ENCODE measurements around the gene ROR2.

Gene ROR2

DNA sequence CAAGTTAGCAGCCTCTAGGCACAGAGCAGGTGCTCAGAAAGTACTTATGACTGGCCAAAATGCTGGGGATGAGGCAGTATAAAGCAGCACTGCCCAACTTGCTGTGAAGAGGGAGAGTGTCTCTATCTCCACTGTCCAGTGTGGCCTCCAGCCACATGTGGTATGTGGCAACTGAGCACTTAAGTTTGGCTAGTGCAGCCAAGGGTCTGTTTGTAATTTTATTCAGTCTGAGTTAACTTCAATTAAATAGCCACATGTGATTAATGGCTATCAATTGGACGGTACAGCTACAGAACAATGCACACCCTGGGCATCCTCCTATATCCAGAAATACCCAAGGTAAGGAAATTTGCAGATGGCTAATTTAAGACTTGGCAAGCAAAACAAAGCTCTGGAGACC lies 26.9 kb downstream of the ROR2 start:
- no peak for DNase-seq

DNA sequence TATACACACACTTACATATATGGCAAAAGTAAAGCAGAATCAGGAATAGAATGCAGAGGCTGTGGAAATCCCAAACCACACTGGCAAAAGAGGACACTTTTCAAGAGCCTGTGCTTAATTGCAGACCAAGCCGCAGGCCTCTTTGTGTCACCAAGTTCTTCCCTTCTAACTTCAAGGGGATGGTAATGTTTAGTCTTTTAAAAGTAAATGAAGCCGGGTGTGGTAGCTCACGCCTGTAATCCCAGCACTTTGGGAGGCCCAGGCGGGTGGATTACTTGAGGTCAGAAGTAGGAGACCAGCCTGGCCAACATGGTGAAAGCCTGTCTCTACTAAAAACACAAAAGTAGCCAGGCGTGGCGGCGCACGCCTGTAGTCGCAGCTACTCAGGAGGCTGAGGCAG lies 28.7 kb downstream of the ROR2 start:
- no peak for DNase-seq

DNA sequence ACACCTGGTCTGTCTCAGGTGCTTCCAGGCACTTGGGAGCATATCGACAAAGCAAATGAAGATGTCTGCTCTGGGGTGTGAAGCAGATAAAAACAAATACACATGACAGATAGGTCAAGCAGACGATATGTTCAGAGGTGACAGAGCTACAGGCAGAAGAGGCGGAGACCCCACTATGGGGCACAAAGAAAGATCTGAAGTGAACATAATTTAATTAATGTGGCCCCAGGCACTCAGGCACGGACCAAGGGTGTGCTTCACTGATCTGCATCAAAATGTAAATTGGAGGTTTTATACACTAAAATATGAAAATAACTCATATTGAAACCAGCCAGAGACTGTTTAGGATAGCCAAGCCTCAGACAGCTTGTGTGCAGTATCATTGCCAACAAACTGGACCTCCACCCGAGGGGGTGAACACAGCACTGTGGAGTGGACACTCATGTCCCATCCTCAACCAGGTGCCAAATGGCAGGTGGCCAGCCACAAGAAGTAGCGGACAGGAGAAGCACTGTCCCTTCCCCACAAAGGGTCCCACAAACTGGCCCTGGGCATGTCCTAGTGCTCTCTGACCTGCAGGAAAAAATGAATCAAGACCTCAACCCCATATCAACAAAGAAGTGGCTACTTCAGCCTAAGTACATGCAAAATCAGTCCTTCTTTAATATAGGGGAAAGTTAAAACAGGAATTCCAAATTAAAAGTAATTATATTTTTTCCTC lies 29.2 kb downstream of the ROR2 start:
- DNase-seq = no peak

DNA sequence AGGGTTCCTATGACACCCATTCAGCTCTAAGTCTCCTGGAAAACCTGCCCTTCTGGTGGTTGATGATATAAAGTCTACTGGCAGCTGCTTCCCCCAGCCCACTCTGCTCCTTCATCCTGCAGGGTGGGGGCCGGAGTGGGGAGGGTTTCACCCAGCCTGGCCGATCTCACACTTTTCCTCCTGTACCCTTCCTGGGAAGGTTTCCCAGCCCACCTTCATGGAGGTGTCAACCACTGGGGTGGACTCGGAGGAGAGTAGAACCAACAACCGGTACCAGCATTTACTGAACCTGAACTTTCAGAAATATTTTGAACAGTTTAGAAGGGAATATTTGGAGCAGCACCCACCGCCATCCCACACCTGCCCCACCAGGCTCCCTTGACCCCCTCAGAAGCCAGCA lies 30.4 kb downstream of the ROR2 start:
- no peak for DNase-seq

DNA sequence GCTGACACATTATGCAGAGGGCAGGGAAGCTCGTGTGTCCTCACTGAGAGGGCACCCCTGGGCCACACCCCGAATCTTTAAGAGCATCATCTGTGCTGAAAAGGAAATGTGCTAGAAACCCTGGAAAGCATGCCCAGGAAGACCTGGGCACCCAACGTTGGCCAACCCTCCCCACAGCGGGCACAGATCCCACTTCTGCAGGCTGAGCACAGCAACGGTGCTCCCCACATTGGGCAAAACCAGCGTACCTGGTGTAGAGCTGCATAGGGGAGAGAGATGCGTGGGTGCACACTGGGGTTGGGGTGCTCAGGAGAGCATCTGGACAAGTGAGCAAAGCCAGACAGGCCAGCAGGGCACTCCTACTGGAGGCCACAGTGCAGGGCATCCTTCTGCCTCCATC lies 32.6 kb downstream of the ROR2 start:
- no peak for DNase-seq

DNA sequence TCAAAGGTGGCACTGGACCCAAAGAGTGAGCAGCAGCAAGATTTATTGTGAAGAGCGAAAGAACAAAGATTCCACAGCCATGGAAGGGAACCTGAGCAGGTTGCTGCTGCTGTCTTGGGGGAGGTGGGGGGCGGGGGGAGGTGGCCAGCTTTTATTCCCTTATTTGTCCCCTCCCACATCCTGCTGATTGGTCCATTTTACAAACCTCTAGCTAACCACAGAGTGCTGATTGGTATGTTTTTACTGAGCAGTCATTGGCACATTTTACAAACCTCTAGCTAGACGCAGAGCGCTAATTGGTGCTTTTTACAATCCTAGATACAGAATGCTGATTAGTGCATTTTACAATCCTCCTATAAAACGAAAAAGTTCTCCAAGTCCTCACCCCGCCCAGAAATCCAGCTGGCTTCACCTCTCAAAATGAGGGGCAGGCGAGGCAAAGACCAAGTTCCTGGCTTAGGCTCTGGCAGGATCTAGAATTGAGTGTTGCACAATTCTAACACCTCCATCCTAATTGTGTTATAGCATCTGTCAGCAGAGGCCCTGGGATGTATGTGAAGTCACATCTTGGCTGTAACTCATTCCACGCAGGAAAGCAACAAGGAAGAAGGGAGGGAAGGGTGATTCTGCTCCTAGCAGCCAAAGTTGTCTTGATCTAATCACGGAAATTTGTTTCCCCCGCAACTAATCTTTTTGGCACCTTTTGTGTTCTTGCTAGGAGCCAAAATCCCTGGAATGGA lies 34.3 kb downstream of the ROR2 start:
- no peak for DNase-seq

DNA sequence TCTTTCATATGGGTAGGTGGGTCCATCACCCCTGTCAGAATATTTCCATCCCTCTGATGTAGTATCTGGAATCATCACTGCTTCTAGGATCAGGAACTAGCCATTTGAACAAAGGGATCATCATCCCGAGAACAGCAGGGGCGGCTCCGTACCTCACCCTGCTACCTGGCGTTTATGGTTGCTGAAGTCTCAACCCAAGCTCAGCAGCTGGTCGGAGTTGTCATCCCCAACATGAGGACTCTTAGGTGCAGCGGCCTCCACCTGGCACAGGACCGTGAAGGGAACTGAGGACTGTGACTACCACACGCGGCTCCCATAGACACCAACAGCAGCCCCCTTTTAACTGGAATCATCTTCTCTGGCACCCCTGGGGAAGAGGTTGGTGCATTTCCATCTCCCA lies 35.1 kb downstream of the ROR2 start:
- DNase-seq = no peak

DNA sequence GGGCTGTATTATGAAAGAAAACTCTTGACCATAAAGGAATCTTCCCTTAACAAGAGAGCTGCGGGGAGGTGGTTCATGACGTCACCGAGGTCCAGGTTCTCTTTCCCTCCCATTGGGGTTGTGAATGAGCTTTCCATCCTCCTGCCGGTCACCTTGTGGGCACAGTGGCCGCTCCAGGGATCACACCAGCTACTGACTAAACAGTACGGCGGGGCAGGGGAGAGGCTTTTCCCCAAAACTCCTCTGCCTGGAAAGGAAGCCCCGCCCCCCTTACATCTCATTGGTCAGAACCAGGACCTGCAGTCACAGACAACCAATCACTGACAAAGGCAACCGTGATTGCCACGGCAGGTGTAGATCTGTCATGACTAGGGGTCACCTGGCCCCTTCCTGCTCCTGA lies 35.6 kb downstream of the ROR2 start:
- no peak for DNase-seq

DNA sequence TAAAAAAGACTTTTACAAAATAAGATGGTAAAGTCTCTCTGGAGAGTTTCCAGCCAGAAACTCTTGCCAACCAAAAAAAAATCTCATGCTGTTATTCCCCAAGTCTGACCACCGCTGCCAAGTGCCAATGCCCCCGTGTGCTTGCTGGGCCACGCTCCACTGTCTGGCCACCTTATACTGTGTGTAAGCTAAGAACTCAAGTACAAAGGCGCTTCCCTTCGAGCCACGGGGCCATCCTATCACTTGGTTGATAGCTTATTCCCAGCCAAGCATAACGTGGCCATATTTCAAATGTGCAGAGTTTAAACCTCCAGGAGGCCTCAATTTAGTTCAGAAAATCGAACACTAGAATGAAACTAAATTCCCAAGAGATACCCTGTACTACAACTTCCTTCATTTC lies 36.0 kb downstream of the ROR2 start:
- no peak for DNase-seq

DNA sequence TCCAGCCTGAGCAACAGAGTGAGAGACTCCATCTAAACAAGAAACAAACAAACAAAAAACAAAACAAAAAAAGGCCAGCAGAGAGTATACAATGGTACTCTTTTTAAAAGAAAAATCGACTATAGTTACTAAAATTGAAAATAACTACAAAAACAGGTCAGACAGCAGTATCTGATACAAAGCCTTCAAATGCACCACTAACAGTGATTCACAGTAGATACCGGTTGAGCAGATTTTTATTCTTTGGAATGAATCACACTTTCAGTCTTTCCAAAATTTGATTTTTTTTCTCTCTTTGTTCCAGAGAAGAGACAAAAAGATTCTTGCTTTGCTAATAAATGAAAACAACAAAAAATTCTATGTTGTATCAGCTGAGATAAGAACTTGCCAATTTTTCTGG lies 36.9 kb downstream of the ROR2 start:
- DNase-seq = no peak

DNA sequence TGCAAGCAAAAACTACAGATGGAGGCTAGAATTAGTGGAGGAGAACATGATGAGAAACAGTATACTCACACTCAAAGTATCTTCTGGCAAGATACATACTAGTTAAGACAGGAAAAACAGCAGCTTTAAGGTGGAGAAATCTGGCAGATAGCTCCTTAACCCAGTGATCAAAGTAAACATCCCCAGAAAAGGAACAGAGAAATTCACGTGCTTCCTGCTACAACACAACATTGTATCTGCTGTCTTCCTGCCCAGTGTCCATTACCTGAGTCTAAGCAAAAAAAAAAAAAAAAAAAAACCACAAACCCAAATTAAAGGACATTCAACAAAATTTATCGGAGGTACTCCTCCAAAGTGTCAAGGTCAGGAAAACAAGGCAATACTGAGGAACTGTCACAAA lies 38.4 kb downstream of the ROR2 start:
- no peak for DNase-seq

DNA sequence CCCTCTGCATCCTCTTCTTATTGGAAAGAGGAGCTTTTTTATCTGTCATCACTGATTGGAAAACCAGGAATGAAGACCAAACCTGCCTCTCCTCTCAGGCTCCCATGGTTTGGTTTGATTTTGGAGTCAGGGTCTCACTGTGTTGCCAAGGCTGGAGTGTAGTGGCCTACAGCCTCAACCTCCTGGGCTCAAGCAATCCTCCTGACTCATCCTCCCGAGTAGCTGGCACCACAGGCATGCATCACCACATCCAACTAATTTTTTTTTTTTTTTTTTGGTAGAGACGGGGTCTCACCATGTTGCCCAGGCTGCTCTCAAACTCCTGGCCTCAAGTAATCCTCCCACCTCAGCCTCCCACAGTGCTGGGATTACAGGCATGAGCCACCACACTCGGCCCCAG lies 40.8 kb downstream of the ROR2 start:
- peak; percentile 14 for DNase-seq

DNA sequence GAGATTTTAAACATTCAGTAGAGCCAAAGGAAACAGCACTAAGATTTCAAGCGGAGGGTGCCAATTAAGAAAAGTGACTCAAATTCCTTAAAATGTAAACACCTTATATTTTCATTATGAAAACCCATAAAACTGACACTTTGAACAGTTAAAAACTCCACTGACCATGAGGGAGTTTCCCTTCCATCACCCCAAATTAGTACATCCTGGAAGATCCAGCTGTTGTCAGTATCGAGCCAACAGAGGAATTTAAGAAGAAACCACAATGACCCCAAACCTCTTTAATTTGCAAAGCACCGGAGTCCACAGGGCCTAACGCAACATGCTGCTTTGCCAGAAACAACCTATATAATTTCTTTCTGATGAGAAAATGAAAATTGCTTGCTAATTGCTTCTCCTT lies 41.3 kb downstream of the ROR2 start:
- no peak for DNase-seq

DNA sequence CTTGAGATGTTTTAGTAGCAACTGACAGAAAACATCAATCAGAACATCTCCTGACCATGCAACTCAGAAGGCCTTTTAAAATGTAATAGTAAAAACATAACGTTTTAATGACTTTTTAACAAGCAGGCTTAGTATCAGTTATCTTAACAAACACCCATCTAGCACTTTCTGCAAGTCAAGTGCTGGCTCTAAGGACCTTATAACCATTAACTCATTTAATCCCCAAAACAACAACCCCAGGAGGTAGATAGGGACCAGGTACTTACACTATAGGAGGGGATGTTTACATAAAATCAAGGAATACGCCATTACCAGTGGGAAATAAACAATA lies 41.8 kb downstream of the ROR2 start:
- no peak for DNase-seq

DNA sequence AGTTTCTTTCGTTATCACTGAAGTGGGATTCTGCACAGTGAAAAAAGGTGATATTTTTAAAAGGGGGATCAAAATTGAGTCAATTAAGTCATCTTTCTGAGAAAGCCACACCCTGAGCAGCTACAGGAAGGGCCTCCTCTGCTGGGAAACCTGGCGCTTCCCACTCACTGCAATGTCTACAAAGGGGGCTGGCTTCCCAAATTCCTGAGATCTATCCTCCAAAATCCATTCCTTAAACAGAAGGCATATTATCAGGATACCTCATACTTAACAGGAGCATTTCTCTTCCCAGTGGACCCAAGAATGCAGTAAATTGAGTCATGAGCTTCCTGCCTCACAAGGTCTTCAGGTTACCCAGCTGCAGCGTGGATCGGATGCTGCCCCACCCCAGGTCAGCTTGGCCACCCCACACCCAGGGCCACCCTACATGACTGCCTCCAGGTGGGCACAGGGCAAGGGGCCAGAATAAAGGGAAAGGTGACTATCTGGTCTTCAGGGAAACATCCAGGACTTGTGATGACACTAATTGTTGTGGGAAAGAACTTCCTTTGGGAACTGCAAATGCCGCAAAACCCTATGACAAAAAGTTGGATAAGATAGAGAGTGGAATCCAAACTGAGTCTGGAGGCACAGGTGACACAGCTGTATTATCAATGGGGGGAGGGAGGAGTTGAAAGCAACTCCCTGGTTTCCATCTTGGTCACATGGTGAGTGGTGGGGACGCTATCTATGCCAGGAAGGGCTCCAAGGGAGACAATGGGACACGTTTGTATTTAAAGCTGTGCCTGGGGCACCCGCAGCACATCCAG lies 42.3 kb downstream of the ROR2 start:
- DNase-seq = no peak

DNA sequence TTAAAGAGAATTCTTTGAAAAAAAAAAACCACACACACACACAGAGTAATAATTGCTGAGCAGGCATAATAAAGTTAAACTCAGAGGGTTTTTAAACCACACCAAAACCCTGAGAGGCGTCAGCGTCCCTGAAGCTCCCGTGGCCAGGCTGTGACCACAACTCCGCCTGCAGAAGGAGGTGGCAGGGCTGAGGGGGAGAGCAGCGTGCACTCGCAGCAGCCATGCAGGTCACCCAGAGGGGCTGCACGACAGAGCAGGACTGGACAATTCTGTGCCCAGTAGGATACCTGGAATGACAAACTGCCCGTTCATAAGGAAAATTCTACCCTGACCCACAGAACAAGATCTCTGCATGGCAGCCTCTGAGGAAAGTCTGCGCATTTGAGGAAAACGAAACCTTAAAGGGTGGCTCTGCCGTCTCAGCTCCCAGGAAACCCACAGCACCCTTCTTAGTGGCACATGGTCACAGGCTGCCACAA lies 44.0 kb downstream of the ROR2 start:
- DNase-seq = peak; percentile 9

DNA sequence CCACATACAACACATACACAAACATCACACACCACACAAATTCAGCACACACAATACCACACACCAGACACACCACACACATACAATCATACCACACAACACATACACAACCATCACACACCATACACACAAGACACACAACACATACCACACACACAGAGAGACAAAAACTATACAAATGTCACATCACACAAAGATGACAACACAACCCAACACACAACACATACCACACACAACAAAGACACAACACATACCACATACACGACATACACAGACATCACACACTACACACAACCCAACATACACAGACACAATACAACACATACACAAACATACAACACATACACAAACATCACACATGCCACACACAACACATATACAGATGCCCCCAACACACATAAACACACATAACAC lies 44.8 kb downstream of the ROR2 start:
- no peak for DNase-seq

DNA sequence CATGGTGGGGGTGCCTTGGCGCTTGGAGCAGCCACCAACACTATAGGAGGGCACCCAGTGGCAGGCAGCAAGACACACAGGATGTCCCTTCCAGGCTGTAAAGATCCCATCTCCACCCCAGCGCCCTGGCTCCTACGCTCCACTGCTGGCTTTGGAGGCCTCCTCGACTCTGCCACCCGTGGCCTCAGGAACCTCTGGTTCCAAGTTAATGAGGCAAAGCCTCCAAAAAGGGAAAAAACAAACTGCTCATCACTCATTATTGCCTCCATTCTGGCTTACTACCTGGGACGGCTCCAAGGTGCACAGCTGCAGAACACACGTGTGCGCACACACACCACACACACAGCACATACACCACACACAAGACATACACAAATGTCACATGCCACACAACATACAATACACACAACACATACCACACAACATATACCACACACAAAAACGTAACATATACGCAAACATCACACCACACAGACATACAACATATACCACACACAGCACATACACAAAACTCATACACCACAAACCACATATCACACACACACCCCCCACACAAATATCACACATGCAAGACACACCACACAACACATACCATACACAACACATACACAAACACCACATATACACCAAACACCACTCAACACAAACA lies 45.3 kb downstream of the ROR2 start:
- DNase-seq = no peak

DNA sequence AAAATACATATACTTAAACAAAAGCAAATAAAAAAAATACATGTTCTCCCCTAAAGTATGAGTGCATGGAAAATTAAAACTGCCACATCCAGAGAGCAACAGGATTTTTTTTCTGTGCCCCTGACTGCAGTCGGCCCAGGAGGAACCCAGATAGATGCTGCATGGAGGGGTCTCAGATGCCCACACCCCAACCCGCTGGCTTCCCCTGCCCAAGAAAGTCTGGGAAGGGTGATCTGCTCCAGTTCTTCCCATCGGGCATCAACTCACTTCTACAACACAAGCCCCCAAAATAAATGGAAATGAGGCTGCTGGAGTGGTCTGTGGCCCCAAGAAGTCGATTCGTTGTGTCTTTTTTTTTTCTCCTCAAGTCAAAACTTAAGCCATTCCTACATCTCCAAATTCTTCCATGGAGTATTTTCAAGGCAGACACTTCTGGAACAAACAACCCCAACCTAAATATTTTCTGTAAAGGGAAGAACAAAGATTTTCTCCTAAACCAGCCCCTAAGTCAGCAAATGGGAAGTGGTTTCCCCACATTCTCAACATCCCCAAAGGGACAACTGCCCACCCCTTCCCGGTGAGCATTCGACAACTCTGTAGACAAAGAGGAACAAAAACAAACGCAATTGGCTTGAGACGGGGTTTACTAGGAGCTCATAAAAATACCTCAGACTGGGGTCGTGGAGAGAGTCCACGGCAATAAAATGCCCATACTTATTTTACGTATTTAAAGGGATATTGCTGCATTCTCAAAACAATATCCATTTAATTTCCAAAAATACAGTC lies 46.7 kb downstream of the ROR2 start:
- DNase-seq = no peak

DNA sequence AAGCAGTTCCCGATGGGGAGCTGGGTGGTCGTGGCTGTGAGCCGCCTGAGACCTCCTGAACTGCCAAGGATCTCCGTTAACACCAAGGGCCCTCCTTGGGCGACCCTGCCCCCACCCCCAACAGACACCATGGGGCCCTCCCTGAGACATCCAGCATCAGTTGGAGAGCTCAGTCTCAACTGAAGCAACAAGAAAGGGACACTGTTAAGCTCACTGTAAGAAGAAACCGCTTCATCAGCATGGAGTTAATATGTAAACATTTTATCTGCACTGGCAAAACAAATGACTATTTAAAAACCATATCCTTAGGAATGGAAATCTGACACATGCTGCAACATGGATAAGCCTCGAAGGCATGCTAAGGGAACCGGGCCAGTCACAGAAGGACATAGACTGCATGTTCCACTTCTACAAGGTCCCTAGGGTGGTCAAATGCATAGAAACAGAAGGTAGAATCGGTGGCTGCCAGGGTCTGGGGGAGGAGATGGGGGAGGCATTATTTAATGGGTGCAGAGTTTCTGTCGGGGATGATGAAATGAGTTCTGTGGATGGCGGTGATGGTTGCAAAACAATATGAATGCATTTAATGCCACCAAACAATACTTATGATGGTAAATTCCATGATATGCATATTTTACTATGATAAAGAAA lies 47.4 kb downstream of the ROR2 start:
- peak; percentile 7 for DNase-seq

DNA sequence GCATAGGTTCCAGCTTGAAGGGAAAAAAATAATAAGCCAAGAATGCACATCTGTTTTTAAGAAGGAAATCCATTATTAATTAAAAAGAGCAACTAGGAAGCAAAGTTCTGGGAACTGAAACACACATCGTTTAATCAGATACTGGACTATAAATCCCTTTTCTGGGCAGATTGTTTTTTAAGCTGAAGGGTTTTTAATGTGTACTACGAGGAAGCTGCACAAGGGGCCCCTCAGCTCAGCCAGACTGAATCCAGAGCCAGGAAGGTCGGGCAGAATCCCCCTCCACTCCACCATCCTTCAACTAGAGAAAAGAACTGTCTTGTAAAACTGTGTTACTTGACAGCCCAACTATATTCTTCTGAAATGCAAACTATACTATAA lies 49.2 kb downstream of the ROR2 start:
- no peak for DNase-seq
